K562 (cell line): Measurements from ENCODE around the gene ISG20L2. TPM values are rescaled to one million over a fixed set of nuclear protein-coding genes. Genes with fewer than 3 reads are reported as not detected.

Experiments used
- ATF7 ChIP-seq: fragments of 450-650 bp; IDR thresholded peaks from 2 replicates; pipeline ENCODE4 v1.7.1; 2014; ENCODE audit warnings: mild to moderate bottlenecking, moderate library complexity
- BCOR ChIP-seq: fragments of 450-650 bp; IDR thresholded peaks from 2 replicates; pipeline ENCODE4 v1.6.1; 2016
- BRCA1 ChIP-seq, 2 experiments: fragments of 450-650 bp in 1 of 2; sonication (generic) in 1 of 2; formaldehyde crosslinking in 1 of 2; IDR thresholded peaks; 2 replicates each; pipeline versions ENCODE4 v1.5.0 to v1.6.1; 2017 to 2020; ENCODE audit warnings: mild to moderate bottlenecking in 1 of 2, missing genetic modification reagents in 1 of 2
- C11orf30 ChIP-seq: fragments of 450-650 bp; IDR thresholded peaks from 2 replicates; pipeline ENCODE4 v1.6.1; 2016; ENCODE audit warnings: low read depth, mild to moderate bottlenecking
- HDAC6 ChIP-seq: IDR thresholded peaks from 2 replicates; pipeline ENCODE4 v1.6.1; 2012; ENCODE audit warnings: low read depth, mild to moderate bottlenecking, control low read depth, inconsistent platforms, low read length, moderate library complexity
- HNRNPK ChIP-seq: fragments of 200-400 bp; formaldehyde crosslinking; IDR thresholded peaks from one replicate; pipeline ENCODE4 v1.6.1; 2018; ENCODE audit warnings: mild to moderate bottlenecking, low read depth, low read length; ENCODE audit not compliant: poor library complexity, severe bottlenecking
- HNRNPL ChIP-seq: fragments of 200-400 bp; formaldehyde crosslinking; IDR thresholded peaks from 2 replicates; pipeline ENCODE4 v1.6.1; 2017; ENCODE audit warnings: low read depth, mild to moderate bottlenecking, low read length
- MLX ChIP-seq, 2 experiments: fragments of 450-650 bp in 1 of 2; sonication (generic) in 1 of 2; formaldehyde crosslinking; conservative IDR thresholded peaks; 2 replicates each; pipeline versions ENCODE4 v1.4.0 to v1.8.1; 2020 to 2022; ENCODE audit warnings: mild to moderate bottlenecking in 1 of 2, missing genetic modification reagents in 1 of 2
- NCOA2 ChIP-seq, 2 experiments: fragments of 450-650 bp; IDR thresholded peaks; 2 replicates each; pipeline ENCODE4 v1.6.1; 2018; ENCODE audit warnings: mild to moderate bottlenecking in 2 of 2, moderate library complexity in 1 of 2; ENCODE audit not compliant: partially characterized antibody in 2 of 2
- NR4A1 ChIP-seq, 2 experiments: fragments of 250-450 bp in 1 of 2; fragments of 450-650 bp in 1 of 2; sonication (Bioruptor Pico) in 1 of 2; IDR thresholded peaks; 2 replicates each; pipeline versions ENCODE4 v1.4.0 to v1.6.1; 2016 to 2020; ENCODE audit warnings: mild to moderate bottlenecking in 2 of 2, missing compliant biosample characterization in 1 of 2, missing genetic modification characterization in 1 of 2, moderate library complexity in 1 of 2
- PML ChIP-seq: IDR thresholded peaks from 2 replicates; pipeline ENCODE4 v1.6.1; 2012; ENCODE audit warnings: low read length, inconsistent platforms
- POLR2G ChIP-seq: fragments of 200-400 bp; formaldehyde crosslinking; IDR thresholded peaks from 2 replicates; pipeline ENCODE4 v1.6.1; 2017; ENCODE audit warnings: low read depth, mild to moderate bottlenecking, antibody characterized with exemption, low read length, moderate library complexity
- POLR3A ChIP-seq: IDR thresholded peaks from 2 replicates; pipeline ENCODE4 v1.6.1; 2011; ENCODE audit warnings: borderline replicate concordance, mild to moderate bottlenecking, moderate library complexity; ENCODE audit not compliant: insufficient read length, insufficient read depth; ENCODE audit errors: extremely low read depth
- RFX5 ChIP-seq: IDR thresholded peaks from 2 replicates; pipeline ENCODE4 v1.6.1; 2011; ENCODE audit warnings: low read depth, mild to moderate bottlenecking, improper control_type of control experiment, low read length
- SIN3B ChIP-seq: fragments of 450-650 bp; IDR thresholded peaks from 2 replicates; pipeline ENCODE4 v1.6.1; 2017; ENCODE audit warnings: low read depth, mild to moderate bottlenecking, moderate library complexity
- SLC30A9 ChIP-seq: fragments of 250-450 bp; sonication (Bioruptor Pico); IDR thresholded peaks from 2 replicates; pipeline ENCODE4 v1.8.0; 2022; ENCODE audit warnings: mild to moderate bottlenecking, moderate library complexity
- SMARCA5 ChIP-seq: fragments of 450-650 bp; IDR thresholded peaks from 2 replicates; pipeline ENCODE4 v1.6.1; 2016
- SOX6 ChIP-seq: fragments of 450-650 bp; IDR thresholded peaks from 2 replicates; pipeline ENCODE4 v1.6.1; 2014; ENCODE audit warnings: mild to moderate bottlenecking
- SP2 ChIP-seq: IDR thresholded peaks from 2 replicates; pipeline ENCODE4 v1.6.1; 2011; ENCODE audit warnings: mild to moderate bottlenecking, low read depth, low read length, moderate library complexity; ENCODE audit not compliant: poor library complexity, severe bottlenecking; ENCODE audit errors: extremely low read depth
- TSC22D4 ChIP-seq: fragments of 450-650 bp; IDR thresholded peaks from 2 replicates; pipeline ENCODE4 v1.6.1; 2016; ENCODE audit warnings: missing genetic modification characterization, missing biosample characterization, control low read depth
- YBX1 ChIP-seq: fragments of 450-650 bp; IDR thresholded peaks from 2 replicates; pipeline ENCODE4 v1.7.1; 2016; ENCODE audit warnings: mild to moderate bottlenecking
- ZEB2 ChIP-seq: fragments of 450-650 bp; IDR thresholded peaks from 2 replicates; pipeline ENCODE4 v1.6.1; 2016
- ZNF589 ChIP-seq: fragments of 200-800 bp; sonication (Bioruptor generic); IDR thresholded peaks from 2 replicates; pipeline ENCODE4 v1.6.1; 2016; ENCODE audit warnings: low read depth, missing genetic modification characterization, missing compliant biosample characterization
- ZNF778 ChIP-seq: fragments of 450-650 bp; formaldehyde crosslinking; IDR thresholded peaks from 2 replicates; pipeline ENCODE4 v1.4.0; 2020; ENCODE audit warnings: mild to moderate bottlenecking, moderate library complexity
- polyA plus RNA-seq, 8 experiments: library from polyadenylated mRNA; depleted of rRNA in 4 of 8; stranded (reverse) in 5 of 8; unstranded in 3 of 8; fragments of >200 nt; fragmentation: Nextera tagmentation in 2 of 8; fragmentation: Illumina TruSeq in 1 of 8; extraction: Ambion mirVana in 2 of 8; extraction: Trizol in 1 of 8; gene quantifications; 2 replicates each; pipeline versions ENCODE4 v1.2.1 to v1.2.3, GENCODE V29; 2011 to 2014; ENCODE audit warnings: inconsistent platforms in 1 of 8, missing spikeins in 1 of 8
- total RNA-seq, 7 experiments: library from RNA; depleted of rRNA in 6 of 7; stranded (reverse); fragments of >200 nt in 6 of 7; fragmentation: Illumina TruSeq in 2 of 7; extraction: Trizol in 2 of 7; gene quantifications; 2 replicates each; pipeline versions ENCODE4 v1.2.1 to v1.2.3, GENCODE V29; 2011 to 2021; ENCODE audit warnings: low replicate concordance in 1 of 7
- TF ChIP-seq, protein P1 (sequence below), 3 experiments: fragments of 200-800 bp in 1 of 3; sonication (Bioruptor generic) in 1 of 3; sonication (generic) in 1 of 3; formaldehyde crosslinking in 1 of 3; IDR thresholded peaks; 2 replicates each; pipeline versions ENCODE4 v1.6.1 to v1.8.0; 2016 to 2022; ENCODE audit warnings: mild to moderate bottlenecking in 2 of 3, missing compliant biosample characterization in 2 of 3, missing genetic modification characterization in 2 of 3, missing genetic modification reagents in 1 of 3
- TF ChIP-seq, protein P2 (sequence below): fragments of 250-450 bp; sonication (Bioruptor Pico); IDR thresholded peaks from 2 replicates; pipeline ENCODE4 v1.5.1; 2021; ENCODE audit warnings: mild to moderate bottlenecking

ISG20L2 gene
- total and polyA plus RNA-seq, 9 of the 15 experiments (the other 6 are each of a cell fraction or from before 2014, with no cell fraction given): 21.3 to 130 (median 50.3) TPM

DNA sequence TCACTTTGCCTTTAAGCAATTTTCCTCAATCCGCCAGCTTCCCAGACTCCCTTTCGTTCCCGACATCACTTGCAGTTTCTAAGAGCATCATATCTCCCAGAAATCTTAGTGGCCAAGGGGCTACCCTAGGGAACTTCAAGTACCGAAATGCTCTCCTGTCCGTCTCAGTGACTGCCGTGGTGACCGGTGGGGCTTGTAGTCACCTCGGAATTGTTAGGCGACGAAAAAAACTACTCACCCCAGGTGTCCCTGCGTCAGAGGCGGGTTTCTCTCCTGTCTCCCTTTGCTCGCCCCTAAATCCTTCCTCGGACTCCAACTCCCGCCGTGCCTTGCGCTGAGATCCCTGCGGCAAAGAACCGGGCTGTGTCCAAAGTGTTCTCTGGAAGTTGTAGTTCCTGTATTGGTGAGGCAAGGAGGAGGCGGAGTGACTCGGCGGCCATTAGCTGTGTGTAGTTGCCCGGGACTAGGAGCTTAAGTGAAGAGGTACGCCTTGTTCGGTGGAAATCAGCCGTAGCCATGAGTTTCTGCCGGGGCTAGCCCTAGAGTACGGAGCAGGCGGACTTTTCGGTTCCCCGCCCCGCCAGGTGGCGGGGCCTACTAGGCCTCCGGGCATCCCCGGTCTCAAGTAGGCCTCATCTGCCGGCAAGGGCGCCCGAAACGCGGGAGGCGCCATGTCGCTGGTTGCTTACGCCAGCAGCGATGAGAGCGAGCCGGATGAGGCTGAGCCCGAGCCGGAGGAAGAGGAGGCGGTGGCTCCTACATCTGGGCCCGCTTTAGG, 38.7 kb upstream of the ISG20L2 start, which contains the start of gene PRCC (continued):
- TF ChIP-seq POLR3A: no peak
- TF ChIP-seq YBX1: no peak
- TF ChIP-seq BRCA1 (IDR thresholded peaks at IDR 0.05): no peak
- TF ChIP-seq BRCA1 (CRISPR knock-in tag; IDR thresholded peaks at IDR 0.05): no peak; the same call in 1 of the 2 replicates
- no peak for TF ChIP-seq BCOR
- TF ChIP-seq NR4A1 (CRISPR knock-in tag; IDR thresholded peaks at IDR 0.05): no peak
- peak; percentile 78 for TF ChIP-seq NR4A1 (tag; IDR thresholded peaks at IDR 0.05)
- TF ChIP-seq HDAC6: no peak
- TF ChIP-seq ATF7: peak; percentile 91; the same call in 1 of the 2 replicates
- TF ChIP-seq ZNF778: no peak
- TF ChIP-seq POLR2G: peak; percentile 81
- peak; percentile 53 for TF ChIP-seq C11orf30
- no peak for TF ChIP-seq HNRNPK
- no peak for TF ChIP-seq TSC22D4 (tag)
- TF ChIP-seq PML: peak; percentile 42; the same call in 1 of the 2 replicates
- no peak; the same call in 1 of the 2 replicates for TF ChIP-seq SOX6
- TF ChIP-seq, protein P1, sequence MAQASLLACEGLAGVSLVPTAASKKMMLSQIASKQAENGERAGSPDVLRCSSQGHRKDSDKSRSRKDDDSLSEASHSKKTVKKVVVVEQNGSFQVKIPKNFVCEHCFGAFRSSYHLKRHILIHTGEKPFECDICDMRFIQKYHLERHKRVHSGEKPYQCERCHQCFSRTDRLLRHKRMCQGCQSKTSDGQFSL (CRISPR knock-in tag; IDR thresholded peaks at IDR 0.05): peak; percentile 54; the same call in 1 of the 2 replicates
- TF ChIP-seq, protein P1 (tag; IDR thresholded peaks at IDR 0.05): no peak
- no peak for TF ChIP-seq ZEB2
- TF ChIP-seq SP2: no peak
- no peak for TF ChIP-seq RFX5
- TF ChIP-seq, protein P2, sequence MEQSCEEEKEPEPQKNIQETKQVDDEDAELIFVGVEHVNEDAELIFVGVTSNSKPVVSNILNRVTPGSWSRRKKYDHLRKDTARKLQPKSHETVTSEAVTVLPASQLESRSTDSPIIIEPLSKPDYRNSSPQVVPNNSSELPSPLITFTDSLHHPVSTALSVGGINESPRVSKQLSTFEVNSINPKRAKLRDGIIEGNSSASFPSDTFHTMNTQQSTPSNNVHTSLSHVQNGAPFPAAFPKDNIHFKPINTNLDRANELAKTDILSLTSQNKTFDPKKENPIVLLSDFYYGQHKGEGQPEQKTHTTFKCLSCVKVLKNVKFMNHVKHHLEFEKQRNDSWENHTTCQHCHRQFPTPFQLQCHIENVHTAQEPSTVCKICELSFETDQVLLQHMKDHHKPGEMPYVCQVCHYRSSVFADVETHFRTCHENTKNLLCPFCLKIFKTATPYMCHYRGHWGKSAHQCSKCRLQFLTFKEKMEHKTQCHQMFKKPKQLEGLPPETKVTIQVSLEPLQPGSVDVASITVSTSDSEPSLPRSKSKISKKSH: no peak
- TF ChIP-seq NCOA2 (IDR thresholded peaks at IDR 0.05; ENCODE audit: partially characterized antibody in 2 of 2): no peak
- TF ChIP-seq SLC30A9: no peak
- TF ChIP-seq HNRNPL: no peak
- no peak for TF ChIP-seq MLX (CRISPR knock-in tag; conservative IDR thresholded peaks at IDR 0.05)
- peak; percentile 92; the same call in 1 of the 2 replicates for TF ChIP-seq ZNF589 (CRISPR knock-in tag)
- peak; percentile 74 for TF ChIP-seq SIN3B
- no peak for TF ChIP-seq SMARCA5
